Keratinocyte (primary cell): ENCODE results near the gene NDUFA13. TPM values are rescaled to one million over a fixed set of nuclear protein-coding genes. Genes with fewer than 3 reads are reported as not detected.
A peak's percentile ranks its signal among the peaks of the same experiment; 100 is the strongest.

Experiments
- DNase-seq: peaks from one replicate; pipeline ENCODE4 v3.0.0-alpha.2; 2011; ENCODE audit warnings: low read depth, missing footprints, low spot score
- FAIRE-seq: peaks from 2 replicates; lab custom pipeline; 2011; peaks lifted over from hg19 to GRCh38; lab: Jason Lieb, UNC
- H2AFZ ChIP-seq: 2 replicates; pipeline ENCODE4 v1.6.0; 2012; ENCODE audit warnings: low read length, control low read depth, inconsistent platforms; ENCODE audit not compliant: control insufficient read depth
- H3K27ac ChIP-seq: 2 replicates; pipeline ENCODE4 v1.5.1; 2011; ENCODE audit warnings: low read length; ENCODE audit not compliant: control insufficient read depth, insufficient read depth
- H3K27me3 ChIP-seq: 3 replicates; pipeline ENCODE4 v1.6.0; 2011; ENCODE audit warnings: low read length; ENCODE audit not compliant: control insufficient read depth, insufficient read depth; ENCODE audit errors: extremely low read depth
- H3K36me3 ChIP-seq, 2 experiments: 2 replicates in 1 of 2; 3 replicates in 1 of 2; pipeline ENCODE4 v1.5.1; 2011; ENCODE audit warnings: low read length in 2 of 2, mild to moderate bottlenecking in 1 of 2; ENCODE audit not compliant: control insufficient read depth in 2 of 2, insufficient read depth in 2 of 2; ENCODE audit errors: extremely low read depth in 1 of 2
- H3K4me1 ChIP-seq: 3 replicates; pipeline ENCODE4 v1.5.1; 2011; ENCODE audit warnings: low read length; ENCODE audit not compliant: control insufficient read depth, insufficient read depth; ENCODE audit errors: extremely low read depth
- H3K4me2 ChIP-seq: 3 replicates; pipeline ENCODE4 v1.6.0; 2011; ENCODE audit warnings: low read depth, low read length; ENCODE audit not compliant: control insufficient read depth, insufficient read depth; ENCODE audit errors: extremely low read depth
- H3K4me3 ChIP-seq, 3 experiments: fragments of 200-600 bp in 1 of 3; sonication (generic) in 1 of 3; 2 replicates in 2 of 3; 3 replicates in 1 of 3; pipeline ENCODE4 v1.5.1; 2011 to 2016; ENCODE audit warnings: low read length in 3 of 3, mild to moderate bottlenecking in 3 of 3, control low read depth in 2 of 3, inconsistent platforms in 1 of 3, low read depth in 1 of 3, mixed read lengths in 1 of 3, mixed run types in 1 of 3, moderate library complexity in 1 of 3; ENCODE audit not compliant: control insufficient read depth in 2 of 3, insufficient read depth in 2 of 3; ENCODE audit errors: extremely low read depth in 1 of 3
- H3K79me2 ChIP-seq: 2 replicates; pipeline ENCODE4 v1.6.0; 2012; ENCODE audit warnings: low read length; ENCODE audit not compliant: control insufficient read depth, insufficient read depth
- H3K9ac ChIP-seq: 3 replicates; pipeline ENCODE4 v1.6.0; 2011; ENCODE audit warnings: low read length; ENCODE audit not compliant: control insufficient read depth, insufficient read depth; ENCODE audit errors: extremely low read depth
- H3K9me1 ChIP-seq: 3 replicates; pipeline ENCODE4 v1.6.0; 2011; ENCODE audit warnings: low read length; ENCODE audit not compliant: control insufficient read depth, insufficient read depth; ENCODE audit errors: extremely low read depth
- H3K9me3 ChIP-seq: 2 replicates; pipeline ENCODE4 v1.5.1; 2012; ENCODE audit warnings: low read depth, low read length; ENCODE audit not compliant: control insufficient read depth
- H4K20me1 ChIP-seq: 3 replicates; pipeline ENCODE4 v1.6.0; 2011; ENCODE audit warnings: low read length; ENCODE audit not compliant: control insufficient read depth, insufficient read depth; ENCODE audit errors: extremely low read depth
- CTCF ChIP-seq, 3 experiments: IDR thresholded peaks in 1 of 3; conservative IDR thresholded peaks in 1 of 3; optimal IDR thresholded peaks in 1 of 3; 2 replicates in 2 of 3; 3 replicates in 1 of 3; pipeline versions ENCODE3 to v1.5.1; 2011; ENCODE audit warnings: low read length in 3 of 3, mild to moderate bottlenecking in 3 of 3, moderate library complexity in 2 of 3, control low read depth in 1 of 3, inconsistent platforms in 1 of 3; ENCODE audit not compliant: insufficient read depth in 2 of 3; ENCODE audit errors: extremely low read depth in 1 of 3
- EZH2 ChIP-seq: IDR thresholded peaks from one replicate; pipeline ENCODE4 v1.6.1; 2012; ENCODE audit warnings: inconsistent platforms, mild to moderate bottlenecking, low read length, moderate library complexity
- dilution Hi-C: fragments of 300-500 bp; cut with MboI; formaldehyde crosslinking; loops from one replicate; pipeline ENCODE4 v1.7.0; 2020; ENCODE audit warnings: low sequenced_read_pairs; ENCODE audit not compliant: extremely low pct_ligation_motif_present
- polyA plus RNA-seq, 5 experiments: library from polyadenylated mRNA; depleted of rRNA in 3 of 5; stranded (reverse) in 3 of 5; stranded (forward) in 1 of 5; unstranded in 1 of 5; fragments of >200 nt; gene quantifications; 1 replicate in 1 of 5; 2 replicates in 3 of 5; 3 replicates in 1 of 5; pipeline versions ENCODE4 v1.2.1 to v1.2.3, GENCODE V29; 2011 to 2012; ENCODE audit warnings: missing spikeins in 2 of 5, low read depth in 1 of 5, low replicate concordance in 1 of 5

NDUFA13 gene
- polyA plus RNA-seq, 1 donor (not counting 4 experiments of a cell fraction or from before 2014, with no cell fraction given): 343 TPM

- no peak for FAIRE-seq
- TF ChIP-seq CTCF (optimal IDR thresholded peaks at IDR 0.05 in 1 of 3, IDR thresholded peaks at IDR 0.05 in 1 of 3, conservative IDR thresholded peaks at IDR 0.05 in 1 of 3; ENCODE audit: extremely low read depth in 1 of 3, insufficient read depth in 2 of 3, low read length in 3 of 3) (no peak), EZH2 (no peak)
- peaks cover 24 to 26% of the 10 kb centered on the region in 2 experiments for H3K36me3 ChIP-seq
- peaks cover 17% of the 10 kb centered on the region for H4K20me1 ChIP-seq
- H3K9me1 ChIP-seq: peaks cover 3% of the 10 kb centered on the region
- no peak overlapping the region for H2AFZ ChIP-seq
- H3K27ac ChIP-seq: no peak overlapping the region
- no peak overlapping the region for H3K4me2 ChIP-seq
- no peaks in the 10 kb centered on the region for H3K27me3 ChIP-seq
- dilution Hi-C loops: no loop called here
- H3K9ac ChIP-seq: no peak overlapping the region
- H3K9me3 ChIP-seq: no peaks in the 10 kb centered on the region
- no peak for DNase-seq
- no peaks in the 10 kb centered on the region for H3K4me1 ChIP-seq
- H3K4me3 ChIP-seq: no peak overlapping the region
- peaks cover 92% of the 10 kb centered on the region for H3K79me2 ChIP-seq
Observed at GRCh38 chr19:19475015-19475765, 40.8 kb upstream of the NDUFA13 start.

- TF ChIP-seq CTCF (optimal IDR thresholded peaks at IDR 0.05 in 1 of 3, IDR thresholded peaks at IDR 0.05 in 1 of 3, conservative IDR thresholded peaks at IDR 0.05 in 1 of 3; ENCODE audit: extremely low read depth in 1 of 3, insufficient read depth in 2 of 3, low read length in 3 of 3) (peak; percentile 42 to 59 (median 56)), EZH2 (no peak)
- Histone ChIP-seq H3K79me2 (peaks cover 92% of the 10 kb centered on the region), H2AFZ (no peak overlapping the region), H3K9ac (no peak overlapping the region), H3K4me1 (no peaks in the 10 kb centered on the region), H4K20me1 (peaks cover 17% of the 10 kb centered on the region), H3K36me3 (peaks cover 32 to 35% of the 10 kb centered on the region in 2 experiments), H3K4me2 (no peak overlapping the region), H3K9me3 (no peaks in the 10 kb centered on the region), H3K27me3 (no peaks in the 10 kb centered on the region), H3K27ac (no peak overlapping the region), H3K4me3 (no peak overlapping the region), H3K9me1 (peaks cover 3% of the 10 kb centered on the region)
- FAIRE-seq (no peak), DNase-seq (no peak)
- dilution Hi-C loops: no loop called here
Observed at GRCh38 chr19:19475849-19476828, 39.9 kb upstream of the NDUFA13 start.
